Pulmonary artery endothelial cell (primary cell): ENCODE data around the gene TIMM13. TPM values are rescaled to one million over a fixed set of nuclear protein-coding genes. Genes with fewer than 3 reads are reported as not detected.
"Not testable (repeated sequence)": the region's sequence is repeated elsewhere in the genome, so short reads cannot be mapped to it uniquely, and the experiment has no call there.

ENCODE experiments used
- DNase-seq: peaks from one replicate; pipeline ENCODE4 v3.0.0-alpha.2; 2011; ENCODE audit warnings: low read depth, low spot score
- total RNA-seq: library from RNA; depleted of rRNA; stranded (reverse); fragments of >200 nt; gene quantifications from 2 replicates; pipeline ENCODE4 v1.2.3, GENCODE V29; 2014

The TIMM13 gene
- total RNA-seq: 59.5 and 60.3 TPM in 2 replicates

DNA sequence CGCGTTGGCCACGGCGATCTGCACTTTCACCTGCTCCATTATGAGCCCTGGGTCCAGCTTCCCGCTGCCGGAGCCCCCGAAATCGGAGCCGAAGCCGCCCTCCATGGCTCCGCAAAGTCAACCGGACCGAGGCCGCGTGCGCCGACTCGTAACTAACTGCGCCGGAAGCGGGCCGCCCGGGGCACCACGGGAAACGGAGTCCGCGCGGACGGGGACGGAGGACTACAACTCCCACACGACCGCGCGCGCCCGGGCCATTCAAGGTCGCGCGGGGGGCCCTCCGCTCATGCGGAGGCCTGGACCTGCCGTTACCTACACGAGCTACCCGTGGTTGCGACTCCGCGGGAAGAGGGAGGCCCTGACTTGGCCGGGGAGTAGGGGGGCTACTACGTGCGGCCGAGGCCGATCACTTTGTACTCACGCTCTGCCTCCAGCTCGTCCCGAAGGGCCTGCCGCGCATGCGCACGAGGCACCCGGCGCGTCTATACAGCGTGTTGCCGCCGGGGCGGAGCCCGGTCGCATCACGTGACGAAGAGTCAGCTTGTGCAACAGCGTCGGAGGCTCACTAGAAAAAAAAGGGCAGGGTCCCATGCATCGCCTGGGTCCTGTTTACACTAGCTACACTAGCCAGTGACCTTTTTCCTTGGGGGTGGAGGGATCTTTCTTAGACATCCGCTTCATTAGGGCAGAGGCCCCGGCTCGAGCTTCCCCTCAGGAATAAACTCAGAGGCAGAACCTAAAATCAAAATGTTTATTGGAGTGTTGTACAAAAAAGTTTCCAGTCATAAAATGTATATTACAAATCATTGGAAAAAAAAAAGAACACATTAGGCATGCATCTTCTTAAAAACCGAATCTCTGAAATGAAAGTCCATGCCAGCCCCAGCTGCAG, at the start of gene TIMM13:
Gene TIMM13 (minus strand): TSS at position 158 of the 892 bp plus-strand sequence. CDS start 53 bp downstream, at position 105.
- DNase-seq: peak; percentile 81

DNA sequence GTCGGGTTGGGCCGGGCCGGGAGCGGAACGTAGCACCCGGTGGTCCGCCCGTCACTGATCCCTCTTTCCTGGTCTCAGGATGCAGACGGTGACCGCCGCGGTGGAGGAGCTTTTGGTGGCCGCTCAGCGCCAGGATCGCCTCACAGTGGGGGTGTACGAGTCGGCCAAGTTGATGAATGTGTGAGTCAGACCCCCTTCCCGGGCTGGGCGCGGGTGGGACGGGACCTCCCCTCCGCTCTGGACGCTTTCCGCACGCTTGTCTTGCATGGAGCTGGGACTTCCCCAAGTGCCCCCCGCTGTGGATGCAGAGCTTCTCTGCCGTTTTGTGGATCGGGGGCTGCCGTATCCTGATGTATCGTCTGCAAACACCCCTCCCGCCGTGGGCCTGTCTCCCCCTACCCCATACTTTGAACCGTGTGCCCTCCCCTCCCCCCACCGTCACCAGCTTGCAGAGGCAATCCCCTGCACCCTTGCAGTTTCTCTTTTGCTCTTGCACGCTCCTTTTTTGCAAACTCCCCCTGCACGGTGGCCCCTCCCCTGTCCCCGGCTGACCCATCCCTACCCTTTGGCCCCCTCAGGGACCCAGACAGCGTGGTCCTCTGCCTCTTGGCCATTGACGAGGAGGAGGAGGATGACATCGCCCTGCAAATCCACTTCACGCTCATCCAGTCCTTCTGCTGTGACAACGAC, 49.2 kb upstream of the TIMM13 start:
- DNase-seq: no peak

DNA sequence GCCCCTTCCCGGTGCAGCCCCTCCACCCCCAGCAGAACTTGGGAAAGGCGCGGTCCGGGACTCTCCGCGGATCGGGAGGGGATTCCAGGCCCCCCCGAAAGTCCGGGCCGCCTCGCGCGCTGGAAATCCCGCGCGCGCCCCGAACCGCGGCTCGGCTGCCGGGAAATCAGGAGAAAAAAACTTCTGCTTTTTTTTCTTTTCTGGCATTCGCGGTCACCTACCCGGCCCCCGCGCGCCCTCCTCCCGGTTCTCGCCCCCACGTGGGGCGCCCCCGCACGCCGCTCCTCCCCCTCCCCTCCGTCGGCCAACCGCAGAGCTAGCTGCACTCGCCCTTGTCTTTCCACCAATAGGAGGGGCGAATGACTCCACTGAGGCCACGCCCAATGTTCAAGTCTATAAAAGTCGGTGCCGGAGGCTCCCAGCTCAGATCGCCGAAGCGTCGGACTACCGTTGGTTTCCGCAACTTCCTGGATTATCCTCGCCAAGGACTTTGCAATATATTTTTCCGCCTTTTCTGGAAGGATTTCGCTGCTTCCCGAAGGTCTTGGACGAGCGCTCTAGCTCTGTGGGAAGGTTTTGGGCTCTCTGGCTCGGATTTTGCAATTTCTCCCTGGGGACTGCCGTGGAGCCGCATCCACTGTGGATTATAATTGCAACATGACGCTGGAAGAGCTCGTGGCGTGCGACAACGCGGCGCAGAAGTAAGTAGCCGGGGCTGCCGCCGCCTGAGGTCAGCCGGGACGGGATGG, 48.5 kb upstream of the TIMM13 start, which contains the start of gene GADD45B:
Gene GADD45B (plus strand): TSS at position 426 of the 749 bp plus-strand sequence. CDS start 232 bp downstream, at position 658.
- DNase-seq: peak; percentile 91

DNA sequence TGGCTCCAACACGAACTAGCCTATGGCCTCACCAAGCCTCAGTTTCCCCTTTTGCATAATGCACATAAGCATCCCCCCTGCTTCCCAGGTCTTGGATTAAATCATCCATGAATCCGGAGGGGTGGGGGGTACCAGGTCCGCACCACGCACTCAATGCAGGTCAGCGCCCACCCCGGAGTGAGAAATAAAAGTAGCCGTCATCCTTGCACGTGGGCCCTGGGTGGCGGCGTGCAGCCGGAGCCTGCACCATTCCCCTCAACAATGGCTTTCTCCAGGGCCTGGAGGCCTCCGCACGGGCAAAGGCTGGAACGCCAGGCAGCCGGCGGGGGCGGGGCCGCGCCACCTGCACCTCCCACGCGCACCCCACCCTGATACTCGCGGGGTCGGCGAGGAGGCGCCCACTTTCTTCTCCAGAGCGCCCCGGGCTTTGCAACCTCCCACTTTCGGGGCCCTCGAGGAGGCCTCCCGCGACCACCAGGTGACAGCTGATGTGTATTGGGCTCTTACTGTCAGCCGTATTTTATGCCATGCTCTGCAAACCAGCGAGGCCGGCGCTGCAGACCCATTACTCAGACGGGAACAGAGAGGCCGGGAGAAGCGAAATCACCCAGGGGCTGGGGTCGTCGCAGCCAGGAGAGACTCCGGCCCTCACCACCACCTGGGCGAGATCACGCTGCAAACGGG, 47.8 kb upstream of the TIMM13 start:
- DNase-seq: no peak

DNA sequence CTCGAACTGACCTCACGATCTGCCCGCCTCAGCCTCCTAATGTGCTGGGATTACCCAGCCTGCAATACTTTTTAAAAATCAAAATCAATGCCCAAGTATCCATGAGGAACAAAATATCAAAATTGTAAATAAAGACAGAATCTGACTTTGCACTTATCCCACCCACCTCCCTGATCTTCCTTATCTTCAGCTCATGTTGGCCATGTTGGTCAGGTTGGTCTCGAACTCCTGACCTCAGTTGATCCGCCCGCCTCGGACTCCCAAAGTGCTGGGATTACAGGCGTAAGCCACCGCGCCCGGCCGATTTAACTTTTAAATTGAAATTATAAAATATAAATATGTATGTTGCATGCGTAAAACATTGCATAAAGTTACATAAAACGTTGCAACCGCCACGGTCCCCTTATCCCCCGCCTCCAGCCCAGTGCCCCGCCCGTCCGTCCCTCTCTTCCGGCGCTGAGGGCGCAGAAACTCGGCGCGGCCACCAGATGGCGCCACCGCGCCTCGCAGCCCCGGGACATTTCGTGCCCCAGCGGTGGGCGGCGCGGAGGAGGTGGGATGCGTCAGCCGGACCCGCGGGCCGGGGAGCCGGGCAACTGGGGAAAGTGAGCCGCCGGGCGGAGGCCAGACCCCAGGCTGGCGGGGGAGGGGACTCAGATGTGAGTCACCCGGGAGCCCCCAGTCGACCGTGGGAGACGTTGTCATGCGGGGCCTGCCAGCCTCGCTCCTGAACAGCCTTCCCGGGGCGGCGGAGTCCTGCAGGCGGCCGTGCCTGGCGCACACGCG, 47.0 kb upstream of the TIMM13 start:
- no peak for DNase-seq

DNA sequence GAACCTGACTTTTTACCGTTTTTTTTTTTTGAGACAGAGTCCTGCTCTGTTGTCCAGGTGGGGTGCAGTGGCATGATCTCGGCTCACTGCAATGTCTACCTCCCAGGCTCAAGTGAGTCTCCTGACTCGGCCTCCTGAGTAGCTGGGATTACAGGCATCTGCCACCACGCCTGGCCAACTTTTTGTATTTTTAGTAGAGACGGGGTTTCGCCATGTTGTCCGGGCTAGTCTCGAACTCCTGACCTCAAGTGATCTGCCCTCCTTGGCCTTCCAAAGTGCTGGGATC, 42.5 kb upstream of the TIMM13 start:
- DNase-seq: not testable (repeated sequence)

DNA sequence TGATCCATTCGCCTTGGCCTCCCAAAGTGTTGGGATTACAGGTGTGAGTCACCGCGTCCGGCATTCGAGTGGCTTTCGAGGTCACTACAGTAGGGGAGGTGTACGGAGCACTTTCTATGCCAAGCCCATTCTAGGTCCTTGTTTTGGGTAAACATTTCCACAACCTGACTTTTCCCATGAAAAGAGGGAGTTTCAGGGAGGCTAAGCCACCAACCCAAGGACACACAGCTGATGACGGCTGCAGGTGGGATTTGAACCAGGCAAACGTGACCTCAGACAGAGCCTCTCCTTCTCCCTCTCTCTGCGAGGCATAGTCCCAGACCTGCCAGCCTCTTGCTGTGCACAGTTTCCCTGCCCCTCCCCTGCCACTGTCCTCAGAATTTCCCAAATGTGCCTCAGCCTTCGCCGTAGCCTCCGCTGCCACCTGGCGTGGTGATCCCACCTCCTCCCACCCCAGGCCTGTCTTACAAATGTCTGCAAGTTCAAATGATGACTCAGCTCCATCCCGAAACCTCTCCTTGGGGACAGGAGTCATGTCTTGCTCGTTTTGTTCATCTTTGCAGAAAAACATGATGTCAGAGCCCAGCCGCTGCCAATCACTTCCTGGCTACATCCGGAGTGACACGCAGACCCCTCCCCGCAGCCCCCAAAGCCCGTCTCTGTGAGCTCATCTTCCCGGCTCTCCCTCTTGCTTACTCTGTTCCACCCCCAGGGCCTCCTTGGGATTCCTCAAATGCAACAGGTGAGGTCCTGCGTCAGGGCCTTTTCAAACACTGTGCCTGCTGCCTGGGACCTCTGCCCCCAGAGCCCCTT, 41.9 kb upstream of the TIMM13 start:
- DNase-seq: no peak

DNA sequence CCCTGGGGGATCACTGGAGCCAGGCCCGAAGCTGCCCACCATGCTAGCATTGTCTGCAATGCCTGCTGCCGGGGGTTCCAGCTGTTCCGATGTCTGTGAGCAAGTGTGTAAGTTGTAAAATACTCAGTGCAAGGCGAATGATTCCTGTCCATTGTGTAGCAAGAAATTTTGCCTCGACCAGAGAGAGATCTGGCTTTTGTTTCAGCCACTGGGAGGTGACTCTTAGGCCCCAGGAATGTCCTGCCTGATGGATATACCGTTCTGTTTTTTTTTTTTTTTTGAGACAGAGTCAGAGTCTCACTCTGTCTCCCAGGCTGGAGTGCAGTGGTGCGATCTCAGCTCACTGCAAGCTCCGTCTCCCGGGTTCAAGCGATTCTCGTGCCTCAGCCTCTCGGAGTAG, 41.2 kb upstream of the TIMM13 start:
- no peak for DNase-seq

DNA sequence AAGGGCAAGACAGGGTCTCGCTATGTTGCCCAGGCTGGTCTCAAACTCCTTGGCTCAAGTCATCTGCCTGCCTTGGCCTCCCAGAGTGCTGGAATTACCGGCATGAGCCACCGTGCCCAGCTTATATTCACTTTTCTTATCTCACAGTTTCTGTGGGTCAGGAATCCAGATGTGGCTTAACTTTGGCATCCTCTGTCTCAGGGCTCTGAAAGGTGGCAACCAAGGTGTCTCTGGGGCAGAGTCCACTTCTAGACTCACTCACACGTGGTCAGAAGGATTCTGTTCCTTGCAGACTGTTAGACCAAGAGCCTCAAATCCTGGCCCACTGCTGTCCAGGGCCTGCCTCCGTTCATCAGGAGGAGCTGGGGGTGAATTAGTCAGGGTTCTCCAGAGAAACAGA, 37.0 kb upstream of the TIMM13 start:
- DNase-seq: no peak

DNA sequence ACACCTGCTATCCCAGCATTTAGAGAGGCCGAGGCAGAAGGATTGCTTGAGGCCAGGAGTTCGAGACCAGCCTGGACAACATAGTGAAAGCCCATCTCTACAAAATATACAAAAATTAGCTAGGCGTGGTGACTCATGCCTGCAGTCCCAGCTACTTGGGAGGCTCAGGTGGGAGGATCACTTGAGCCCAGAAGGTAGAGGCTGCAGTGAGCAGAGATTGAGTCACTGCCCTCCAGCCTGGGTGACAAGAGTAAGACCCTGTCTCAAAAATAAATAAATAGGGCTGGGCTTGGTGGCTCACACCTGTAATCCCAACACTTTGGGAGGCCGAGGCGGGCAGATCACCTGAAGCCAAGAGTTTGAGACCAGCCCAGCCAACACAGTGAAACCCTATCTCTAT, 36.3 kb upstream of the TIMM13 start:
- DNase-seq: not testable (repeated sequence)

DNA sequence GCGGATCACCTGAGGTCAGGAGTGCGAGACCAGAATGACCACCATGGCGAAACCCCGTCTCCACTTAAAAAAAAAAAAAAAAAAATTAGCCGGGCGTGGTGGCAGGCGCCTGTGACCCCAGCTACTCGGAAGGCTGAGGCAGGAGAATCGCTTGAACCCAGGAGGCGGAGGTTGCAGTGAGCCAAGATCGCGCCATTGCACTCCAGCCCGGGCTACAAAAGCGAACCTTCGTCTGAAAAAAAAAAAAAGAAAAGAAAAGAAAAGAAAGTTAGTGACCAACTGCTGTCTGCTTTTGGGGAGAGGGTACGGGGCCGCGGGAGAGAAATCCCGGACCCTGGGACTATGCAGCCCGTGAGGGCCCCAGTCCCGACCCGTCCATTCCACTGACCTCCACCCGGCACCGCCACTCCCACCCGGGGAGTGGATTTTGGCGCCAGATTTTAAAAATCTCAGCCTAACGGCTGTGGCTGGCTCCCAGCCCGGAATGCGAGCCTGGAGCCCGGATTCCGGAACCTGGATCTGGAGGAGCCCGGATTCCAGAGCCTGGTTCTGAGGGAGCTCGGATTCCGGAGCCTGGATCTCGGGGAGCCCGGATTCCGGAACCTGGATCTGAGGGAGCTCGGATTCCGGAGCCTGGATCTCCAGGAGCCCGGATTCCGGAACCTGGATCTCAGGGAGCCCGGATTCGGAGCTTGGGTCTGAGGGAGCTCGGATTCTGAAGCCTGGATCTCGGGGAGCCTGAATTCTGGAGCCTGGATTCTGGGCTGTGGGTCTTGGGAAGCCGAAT, 35.4 kb upstream of the TIMM13 start:
- peak; percentile 94 for DNase-seq

DNA sequence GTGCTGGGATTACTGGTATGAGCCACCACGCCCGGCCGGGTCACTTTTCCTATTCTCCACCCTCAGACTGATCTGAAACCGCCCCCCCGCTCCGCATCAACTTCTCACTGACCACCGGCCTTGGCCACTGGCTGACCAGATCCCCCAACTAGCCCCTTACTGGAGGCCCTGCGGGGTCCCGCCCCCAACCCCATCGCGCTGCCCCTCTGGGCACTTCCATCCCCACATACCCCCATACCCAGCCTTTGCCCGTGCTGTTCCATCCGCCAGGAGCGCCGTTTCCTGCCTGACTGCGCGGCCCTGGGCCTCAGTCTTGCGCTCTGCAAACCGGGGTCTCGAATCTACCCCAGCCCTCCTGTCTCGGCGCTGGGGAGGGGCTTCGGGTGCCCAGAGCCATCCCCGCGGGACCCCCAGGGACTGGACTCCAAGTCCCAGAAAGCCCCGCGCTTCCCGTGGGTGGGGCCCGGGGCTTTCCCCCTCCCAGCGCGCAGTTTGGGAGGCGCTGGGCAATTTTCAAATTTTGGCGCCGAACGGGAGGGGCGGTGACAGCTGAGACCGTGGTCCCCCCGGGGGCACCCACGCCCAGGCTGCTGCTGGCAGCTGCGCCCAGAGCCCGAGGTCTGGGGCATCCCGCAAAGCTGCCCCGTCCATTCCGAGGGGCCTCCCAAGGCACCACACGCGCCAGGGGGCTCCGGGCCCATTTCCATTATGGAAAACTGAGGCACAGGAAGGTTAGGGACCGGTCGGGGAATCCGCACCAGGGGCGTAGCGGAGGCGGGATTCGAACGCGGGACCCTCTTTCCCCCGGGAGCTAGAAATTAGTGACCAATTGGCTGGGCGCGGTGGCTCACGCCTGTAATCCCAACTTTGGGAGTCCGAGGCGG, 34.6 kb upstream of the TIMM13 start:
- no peak for DNase-seq

DNA sequence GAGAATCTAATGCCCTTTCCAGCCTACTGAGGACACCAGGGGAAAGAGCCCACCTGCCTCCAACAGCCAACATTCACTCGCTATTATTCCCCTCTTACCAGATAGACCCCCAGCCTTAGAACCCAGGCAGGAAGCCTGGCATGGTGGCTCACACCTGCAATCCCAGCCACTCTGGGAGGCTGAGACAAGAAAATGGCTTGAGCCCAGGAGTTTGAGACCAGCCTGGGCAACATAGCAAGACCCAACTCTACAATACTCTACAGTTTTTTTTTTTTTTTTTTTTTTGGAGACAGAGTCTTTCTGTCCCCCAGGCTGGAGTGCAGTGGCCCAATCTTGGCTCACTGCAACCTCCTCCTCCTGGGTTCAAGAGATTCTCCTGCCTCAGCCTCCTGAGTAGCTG, 32.9 kb upstream of the TIMM13 start:
- DNase-seq: no peak

DNA sequence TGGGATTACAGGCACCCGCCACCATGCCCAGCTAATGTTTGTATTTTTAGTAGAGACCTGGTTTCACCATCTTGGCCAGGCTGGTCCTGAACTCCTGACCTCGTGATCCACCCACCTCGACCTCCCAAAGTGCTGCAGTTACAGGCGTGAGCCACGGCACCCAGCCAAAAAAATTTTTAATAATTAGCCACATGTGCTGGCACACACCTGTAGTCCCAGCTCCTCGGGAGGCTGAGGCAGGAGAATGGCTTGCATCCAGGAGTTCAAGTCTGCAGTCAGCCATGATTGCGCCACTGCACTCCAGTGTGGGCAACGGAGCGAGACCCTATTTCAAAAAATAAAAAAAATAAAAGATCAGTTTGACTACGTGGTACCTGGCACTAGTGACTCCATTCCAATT, 31.4 kb upstream of the TIMM13 start:
- not testable (repeated sequence) for DNase-seq

DNA sequence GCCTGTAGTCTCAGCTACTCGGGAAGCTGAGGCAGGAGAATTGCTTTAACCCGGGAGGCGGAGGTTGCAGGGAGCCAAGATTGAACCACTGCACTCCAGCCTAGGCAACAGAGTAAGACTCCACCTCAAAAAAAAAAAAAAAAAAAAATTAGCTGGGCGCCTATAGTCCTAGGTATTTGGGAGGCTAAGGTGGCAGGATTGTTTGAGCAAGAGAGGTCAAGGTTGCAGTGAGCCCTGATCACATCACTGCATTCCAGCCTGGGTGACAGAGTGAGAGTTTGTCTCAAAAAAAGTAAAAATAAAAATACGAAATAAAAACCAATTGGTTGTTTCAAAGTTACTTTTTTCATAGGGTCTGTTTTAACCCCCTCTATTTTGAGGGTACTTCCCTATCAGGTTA, 30.7 kb upstream of the TIMM13 start:
- no peak for DNase-seq

DNA sequence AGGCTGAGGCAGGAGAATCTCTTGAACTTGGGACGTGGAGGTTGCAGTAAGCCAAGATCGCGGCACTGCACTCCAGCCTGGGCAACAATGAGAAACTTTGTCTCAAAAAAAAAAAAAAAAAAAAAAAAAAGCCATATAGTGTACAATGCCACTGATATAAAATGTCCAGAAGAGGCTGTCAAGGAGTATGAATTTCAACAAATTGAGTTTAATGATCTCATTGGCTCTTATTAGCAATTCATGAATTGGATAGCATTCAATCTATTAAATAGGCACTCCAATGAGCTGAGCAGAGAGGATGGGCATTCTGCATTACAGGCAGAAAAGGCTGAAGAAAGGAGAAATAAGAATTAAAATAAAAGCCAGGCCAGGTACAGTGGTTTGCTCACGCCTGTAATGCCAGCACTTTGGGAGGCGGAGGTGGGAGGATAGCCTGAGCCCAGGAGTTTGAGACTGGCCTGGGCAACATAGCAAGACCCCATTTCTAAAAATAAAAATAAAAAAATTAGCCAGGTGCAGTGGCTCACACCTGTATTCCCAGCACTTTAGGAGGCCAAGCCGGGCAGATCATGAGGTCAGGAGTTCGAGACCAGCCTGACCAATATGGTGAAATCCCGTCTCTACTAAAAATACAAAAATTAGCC, 30.1 kb upstream of the TIMM13 start:
- DNase-seq: no peak

DNA sequence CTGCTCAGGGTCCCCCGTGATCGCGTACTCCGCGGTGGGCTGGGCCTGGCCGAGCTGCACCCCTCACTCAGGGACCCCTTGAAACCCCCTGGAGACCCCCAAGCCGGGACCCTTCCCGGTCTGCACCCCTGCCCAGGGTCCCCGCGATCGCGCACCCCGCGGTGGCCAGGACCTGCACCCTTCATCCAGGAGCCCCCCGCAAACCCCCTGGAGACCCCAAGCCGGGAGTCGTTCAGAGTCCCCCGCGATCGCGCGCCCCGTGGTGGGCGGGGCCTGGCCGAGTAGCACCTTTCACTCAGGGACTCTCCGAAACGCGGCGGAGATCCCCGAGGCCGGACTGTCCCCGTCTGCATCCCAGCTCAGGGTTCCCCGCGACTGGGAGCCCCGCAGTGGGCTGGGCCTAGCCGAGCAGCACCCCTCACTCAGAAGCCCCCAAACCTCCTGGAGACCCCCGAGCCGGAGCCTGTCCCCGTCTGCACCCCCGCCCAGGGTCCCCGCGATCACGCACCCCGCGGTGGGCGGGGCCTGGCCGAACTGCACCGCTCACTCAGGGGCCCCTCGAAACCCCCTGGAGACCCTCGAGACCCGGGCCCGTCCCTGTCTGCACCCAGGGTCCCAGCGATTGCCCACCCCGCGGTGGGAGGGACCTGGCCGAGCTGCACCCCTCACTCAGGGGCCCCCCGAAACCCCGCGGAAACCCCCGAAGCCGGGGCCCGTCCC, 28.6 kb upstream of the TIMM13 start:
- no peak for DNase-seq
